ENCODE results near the gene GPD1. TPM values are rescaled to one million over a fixed set of nuclear protein-coding genes. Genes with fewer than 3 reads are reported as not detected.

GPD1 gene
- total and polyA plus RNA-seq, 10 of the 15 experiments (the other 5 are each of a cell fraction or from before 2014, with no cell fraction given): 0.04 to 0.61 (median 0.26) TPM; not detected in 1

- ATAC-seq (no peak), DNase-seq (ENCODE audit: low read depth, low spot score) (no peak), FAIRE-seq (no peak)
- H3K4me2 ChIP-seq (ENCODE audit: control insufficient read depth, insufficient read depth): no peak overlapping the region
- ChIA-PET SMC1A (ENCODE audit: uncharacterized antibody, unreplicated experiment) (interaction anchor here (0.6 to 1.0 kb wide), 2 partner anchors 12 to 13 kb away, joined by 3 read pairs; no protein-coding TSS in a partner anchor), RAD21 (ENCODE audit: unreplicated experiment) (interaction anchor here (0.6 kb wide), 1 partner anchor 13 kb away, joined by 3 read pairs; no protein-coding TSS in a partner anchor), POLR2A (interaction anchor here (0.5 to 2.0 kb wide), 5 partner anchors 14 to 351 kb away, joined by 3 to 7 read pairs (median 3); partner anchors contain the start of gene CERS5), CTCF (interaction anchor here (0.5 to 4.6 kb wide), 9 partner anchors 15 to 847 kb away, joined by 3 to 19 read pairs (median 10); partner anchors contain the start of genes CERS5 and COX14)
- no peaks in the 10 kb centered on the region for H3K4me1 ChIP-seq (ENCODE audit: control insufficient read depth, insufficient read depth, low read length)
- intact Hi-C loops (cut with micrococcal nuclease; ENCODE audit: unreplicated experiment): no loop called here
- H3K9ac ChIP-seq (ENCODE audit: control insufficient read depth, insufficient read depth, low read length): no peak overlapping the region
- TF ChIP-seq EZH2 (IDR thresholded peaks at IDR 0.05; ENCODE audit: borderline replicate concordance, control insufficient read depth, low read depth, low read length) (no peak), ZZZ3 (IDR thresholded peaks at IDR 0.05; ENCODE audit: control insufficient read depth, insufficient read length, low read depth) (no peak), HDAC2 (IDR thresholded peaks at IDR 0.05) (no peak), E2F4 (IDR thresholded peaks at IDR 0.05; ENCODE audit: low read depth, low read length) (no peak), POU2F2 (IDR thresholded peaks at IDR 0.05; ENCODE audit: borderline replicate concordance, low read depth, low read length) (no peak), MEF2A (IDR thresholded peaks at IDR 0.05; ENCODE audit: insufficient read depth, low read depth, low read length) (no peak), HCFC1 (IDR thresholded peaks at IDR 0.05; ENCODE audit: low read length) (no peak), BCLAF1 (IDR thresholded peaks at IDR 0.05) (no peak), WRNIP1 (IDR thresholded peaks at IDR 0.05; ENCODE audit: borderline replicate concordance, low read depth, low read length) (no peak), ZBED1 (IDR thresholded peaks at IDR 0.05; ENCODE audit: borderline replicate concordance) (no peak), RELA (IDR thresholded peaks at IDR 0.05; ENCODE audit: borderline replicate concordance, partially characterized antibody) (no peak), KLF5 (IDR thresholded peaks at IDR 0.05; ENCODE audit: partially characterized antibody) (no peak), ZNF274 (IDR thresholded peaks at IDR 0.05; ENCODE audit: insufficient read depth, insufficient read length) (no peak)
- no peak overlapping the region for H3K27ac ChIP-seq (ENCODE audit: control insufficient read depth, insufficient read depth)
- no peaks in the 10 kb centered on the region; a peak in 1 of 4 replicates for H3K27me3 ChIP-seq (replicated peaks in 1 of 2; ENCODE audit: control insufficient read depth in 2 of 2, insufficient read depth in 2 of 2, low read length in 1 of 2)
- no peak overlapping the region for H3K4me3 ChIP-seq
- in situ Hi-C loops (cut with MboI): loop anchor here (5.0 kb wide), 1 partner anchor 230 kb away; no protein-coding TSS in a partner anchor
- no TSS peak for BruUV-seq (replicated peaks)
- WGBS (ENCODE audit: insufficient coverage, insufficient replicate concordance, low lambda C conversion rate, missing lambda C conversion rate): 79% methylated on average over 7 of the region's 7 CpGs
- peaks cover 0 to 10% of the 10 kb centered on the region in 2 experiments; a peak in 2 of 4 replicates for H3K36me3 ChIP-seq (ENCODE audit: control insufficient read depth in 2 of 2, insufficient read depth in 2 of 2, low read length in 1 of 2)
- H3K9me3 ChIP-seq (replicated peaks; ENCODE audit: control insufficient read depth, insufficient read depth, low read length): no peaks in the 10 kb centered on the region
- no peak overlapping the region for H2AFZ ChIP-seq (ENCODE audit: control insufficient read depth, low read depth, low read length)
- H4K20me1 ChIP-seq (ENCODE audit: control insufficient read depth, insufficient read depth): 0 out of 2 replicates have a peak, but pooled peaks cover 4% of the 10 kb centered on the region
- peaks cover 9% of the 10 kb centered on the region for H3K79me2 ChIP-seq (ENCODE audit: control insufficient read depth, insufficient read depth, low read length)
Measured at GRCh38 chr12:50082644-50083043, 21.2 kb upstream of the GPD1 start.

Measured in GM12878 (cell line).